Stimulated activated CD8-positive, alpha-beta memory T cell treated with anti-CD3 and anti-CD28 coated beads, Interleukin-15, amount 100 ng/mL, for 48 hours (primary cell): ENCODE data around the gene SMTNL2.

Experiments
- DNase-seq, 2 donors: peaks; one replicate each; pipeline ENCODE4 v3.0.0-alpha.2; 2020; ENCODE audit warnings: low read depth in 2 of 2

Gene SMTNL2

GRCh38 chr17:4584101-4584916 is at the start of gene SMTNL2:
Gene SMTNL2, plus strand, starts transcription at chr17:4584529. Its CDS starts 77 bp downstream, at chr17:4584606.
- no peak for DNase-seq

- DNase-seq: no peak
Measured at GRCh38 chr17:4534928-4535666, 49.2 kb upstream of the SMTNL2 start.

- DNase-seq: no peak
Measured at GRCh38 chr17:4535667-4536258, 48.6 kb upstream of the SMTNL2 start.

DNA sequence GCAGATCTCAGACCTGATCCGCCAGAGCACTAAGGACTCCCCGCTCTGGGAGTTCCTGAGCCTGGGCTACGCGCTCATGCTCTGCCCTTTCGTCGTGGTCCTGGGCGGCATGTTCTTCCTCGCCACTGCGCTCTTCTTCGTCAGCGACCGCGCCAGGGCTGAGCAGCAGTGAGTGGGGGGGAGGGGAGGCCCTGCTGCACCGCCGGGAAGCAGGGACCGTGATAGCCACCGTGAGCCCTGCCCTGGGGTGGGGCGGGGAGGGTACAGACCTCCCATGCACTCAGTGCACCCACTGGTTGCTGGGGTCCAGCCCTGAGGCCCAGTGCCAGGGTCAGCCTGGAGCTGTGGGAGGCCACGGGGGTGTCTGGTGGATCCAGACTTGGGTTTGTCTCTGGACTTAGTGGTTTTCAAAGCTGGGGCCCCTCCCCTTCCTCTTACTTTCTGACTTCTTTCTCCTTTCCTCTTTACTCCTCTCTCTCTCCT is 48.0 kb upstream of the SMTNL2 start:
- no peak for DNase-seq

DNA sequence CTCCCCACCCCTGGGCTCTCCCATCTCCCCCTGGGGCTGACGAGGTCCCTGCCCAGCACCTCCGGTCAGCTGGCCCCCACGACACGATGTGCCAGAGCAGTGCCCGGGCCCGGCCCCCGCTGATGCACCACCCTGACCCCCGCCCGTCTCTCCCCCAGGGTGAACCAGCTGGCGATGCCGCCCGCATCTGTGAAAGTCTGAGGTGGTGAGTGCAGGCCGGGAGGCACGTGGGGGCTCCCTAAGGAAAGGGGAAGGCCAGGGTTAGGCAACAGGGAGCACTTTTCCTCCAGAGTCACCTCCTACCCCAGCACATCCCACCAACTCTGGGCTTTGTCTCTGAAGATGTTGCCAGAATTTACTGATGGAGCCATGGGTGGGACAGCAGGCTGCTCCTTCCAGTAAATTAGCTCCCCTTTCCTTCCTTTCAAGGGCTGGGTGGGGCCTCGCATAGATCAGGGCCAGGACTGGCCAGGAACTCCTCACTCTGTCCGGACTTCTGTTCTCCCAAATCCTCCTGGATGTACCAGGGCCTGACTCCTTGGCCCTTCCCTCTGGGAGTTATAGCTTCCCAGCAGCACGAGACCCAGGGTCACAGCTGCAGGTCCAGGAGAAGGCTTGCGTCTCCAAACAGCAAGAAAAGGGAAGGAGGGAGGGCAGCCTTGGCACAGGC is 47.5 kb upstream of the SMTNL2 start:
- DNase-seq: no peak

GRCh38 chr17:4537451-4538235 is 46.7 kb upstream of the SMTNL2 start:
- DNase-seq: no peak

- no peak for DNase-seq
Measured at GRCh38 chr17:4538236-4539002, 45.9 kb upstream of the SMTNL2 start.

GRCh38 chr17:4539025-4539424 is 45.3 kb upstream of the SMTNL2 start:
- no peak for DNase-seq

GRCh38 chr17:4539576-4540223 is 44.6 kb upstream of the SMTNL2 start:
- DNase-seq: no peak

DNA sequence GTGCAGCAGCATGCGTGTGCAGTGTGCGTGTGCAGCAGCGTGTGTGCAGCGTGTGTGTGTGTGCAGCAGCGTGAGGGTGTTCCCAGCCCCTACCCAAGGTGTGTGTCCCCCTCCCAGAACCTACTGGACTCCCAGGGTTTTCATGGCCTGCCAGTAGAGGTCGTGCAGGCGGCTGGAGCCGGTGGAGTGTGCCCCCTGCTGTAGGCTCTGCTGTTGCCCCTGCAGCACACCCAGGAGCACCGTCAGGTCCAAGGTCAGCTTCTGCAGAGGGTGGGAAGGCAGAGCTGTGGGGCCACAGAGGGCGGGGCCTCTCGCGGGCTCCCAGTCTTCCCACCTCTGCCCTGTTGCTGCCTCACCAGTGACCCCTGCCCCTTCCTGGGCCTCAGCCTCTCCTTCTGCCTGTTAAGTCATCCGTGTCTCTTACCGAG is 44.1 kb upstream of the SMTNL2 start:
- no peak for DNase-seq

- no peak for DNase-seq
Measured at GRCh38 chr17:4540687-4541327, 43.5 kb upstream of the SMTNL2 start.

DNA sequence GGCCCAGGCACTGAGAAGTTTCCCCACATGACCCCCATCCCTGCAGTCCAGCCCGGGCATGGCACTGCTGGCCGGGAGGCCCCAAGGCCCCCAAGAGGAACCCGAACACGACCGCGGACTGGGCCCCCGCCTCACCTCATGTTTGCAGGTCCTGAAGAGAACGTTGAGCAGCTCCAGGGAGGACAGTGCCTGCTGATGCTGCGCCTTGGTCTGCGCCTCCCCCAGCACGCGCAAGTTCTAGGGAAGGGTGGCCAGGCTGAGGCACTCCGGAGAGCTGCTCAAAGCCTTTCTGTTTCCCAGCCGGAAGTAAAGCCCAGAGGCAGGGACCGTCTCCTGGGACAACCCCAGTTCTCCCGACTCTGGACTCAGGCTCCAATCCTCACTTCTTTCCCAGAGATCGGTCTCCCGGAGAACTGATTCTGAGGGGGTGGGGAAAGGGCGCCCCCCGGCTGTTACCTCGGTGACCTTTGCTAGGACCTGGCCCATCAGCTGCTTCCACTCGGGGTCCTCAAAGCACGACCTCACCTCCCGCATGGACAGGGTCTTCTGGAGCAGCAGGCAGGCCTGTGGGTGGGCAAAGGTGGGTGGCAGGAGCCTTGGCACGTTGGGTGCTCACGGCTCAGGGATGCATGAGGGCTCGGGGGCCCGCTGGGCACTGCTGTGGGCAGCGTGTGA is 42.9 kb upstream of the SMTNL2 start:
- no peak for DNase-seq

GRCh38 chr17:4542003-4542725 is 42.2 kb upstream of the SMTNL2 start:
- DNase-seq: no peak

GRCh38 chr17:4542726-4543191 is 41.6 kb upstream of the SMTNL2 start:
- DNase-seq: no peak

DNA sequence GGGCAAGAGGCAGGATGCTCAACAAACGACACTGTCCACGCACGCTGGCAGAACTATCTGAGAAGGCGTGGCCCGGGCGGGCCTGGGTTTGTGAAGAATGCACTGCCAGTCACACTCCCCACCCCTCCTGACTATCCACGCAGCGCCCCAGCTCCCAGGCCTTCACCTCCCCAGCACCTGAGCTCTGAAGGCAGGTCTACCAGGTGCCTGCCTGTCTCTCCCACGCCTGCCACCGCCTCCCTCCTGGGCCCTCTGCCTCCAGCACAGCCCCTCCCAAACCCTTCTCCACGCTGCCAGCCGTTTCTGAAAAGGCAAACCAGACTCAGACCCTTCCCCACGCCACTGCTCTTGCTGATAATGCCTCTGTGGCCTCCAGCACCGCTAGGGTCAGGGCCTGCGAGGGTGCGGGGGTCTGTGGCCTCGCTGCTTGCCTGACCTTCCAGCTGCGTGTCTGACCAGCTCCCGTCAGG is 40.7 kb upstream of the SMTNL2 start:
- no peak for DNase-seq

- no peak for DNase-seq
Measured at GRCh38 chr17:4544135-4544950, 40.0 kb upstream of the SMTNL2 start.

- DNase-seq: no peak
Measured at GRCh38 chr17:4544951-4545216, 39.4 kb upstream of the SMTNL2 start.
